ENCODE results near the gene SLC39A2. TPM values are rescaled to one million over a fixed set of nuclear protein-coding genes. Genes with fewer than 3 reads are reported as not detected.

SLC39A2 gene
- total and polyA plus RNA-seq, 9 of the 15 experiments (the other 6 are each of a cell fraction or from before 2014, with no cell fraction given), result 0.06 to 0.09 TPM; not detected in 7

DNA sequence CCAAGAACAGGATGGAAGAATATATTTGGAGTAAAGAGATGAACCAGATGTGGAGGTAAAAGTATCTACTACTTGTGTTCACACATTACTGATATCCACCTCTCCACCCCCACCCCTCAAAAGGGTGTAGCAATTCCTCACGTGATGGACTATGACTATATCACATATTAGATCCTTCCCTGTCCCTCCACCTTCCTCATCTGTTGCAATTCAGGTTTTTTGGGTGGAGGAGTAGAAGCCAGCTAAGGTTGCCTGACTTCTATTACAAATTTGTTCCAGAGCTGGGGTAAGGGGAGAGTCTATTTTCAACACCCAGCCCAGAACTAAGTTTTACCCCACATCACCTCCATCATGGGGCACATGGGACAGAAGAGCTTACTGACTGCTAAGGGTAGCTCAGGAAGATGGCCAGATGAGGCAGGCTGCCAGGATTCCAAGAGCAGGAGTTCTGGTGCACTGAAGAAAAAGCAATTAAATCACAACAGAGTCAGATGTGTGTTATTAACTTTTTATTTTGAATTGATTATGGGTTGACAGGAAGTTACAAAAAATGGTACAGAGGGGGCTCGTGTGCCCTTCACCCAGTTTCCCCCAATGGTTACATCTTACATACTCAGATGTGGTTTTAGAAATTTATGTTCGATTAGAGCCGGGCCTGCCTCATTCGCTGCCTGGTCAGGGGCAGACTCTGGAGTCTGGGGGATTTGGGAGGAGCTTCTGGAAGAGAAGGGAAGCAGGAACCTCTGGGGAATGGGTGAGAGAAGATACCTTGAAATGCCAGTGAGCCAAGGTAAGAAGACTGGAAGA is 33.4 kb downstream of the SLC39A2 start:
- no peaks in the 10 kb centered on the region for H3K9me3 ChIP-seq (replicated peaks; ENCODE audit: control insufficient read depth, insufficient read depth, low read depth, low read length)
- H4K20me1 ChIP-seq (replicated peaks; ENCODE audit: control insufficient read depth, insufficient read depth, low read length), result no peaks in the 10 kb centered on the region
- no peak overlapping the region for H2AFZ ChIP-seq (ENCODE audit: low read depth, low read length)
- no peaks in the 10 kb centered on the region for H3K36me3 ChIP-seq (ENCODE audit: control insufficient read depth, insufficient read depth, low read length)
- no peak overlapping the region for H3K4me2 ChIP-seq (ENCODE audit: insufficient read depth, low read length)
- no peak for DNase-seq (ENCODE audit: extremely low read depth in 1 of 4, low spot score in 3 of 4)
- no peaks in the 10 kb centered on the region for H3K27me3 ChIP-seq (ENCODE audit: control insufficient read depth in 2 of 2, insufficient read depth in 2 of 2, low read length in 2 of 2)
- no peak overlapping the region; a peak in 1 of 4 replicates for H3K9ac ChIP-seq (ENCODE audit: insufficient read depth in 1 of 2, low read depth in 2 of 2, low read length in 2 of 2)
- ChIA-PET POLR2A (interaction anchor here (0.6 to 1.3 kb wide), 2 partner anchors 13 to 1220 kb away, joined by 3 read pairs; no protein-coding TSS in a partner anchor), CTCF (ENCODE audit: low intra/inter-chr PET ratio) (no interaction called here)
- no peak for FAIRE-seq
- in situ Hi-C loops (cut with MboI) (no loop called here), intact Hi-C loops (cut with micrococcal nuclease) (no loop called here)
- no peak overlapping the region for H3K4me3 ChIP-seq
- H3K79me2 ChIP-seq (ENCODE audit: control insufficient read depth, insufficient read depth, low read length), result no peaks in the 10 kb centered on the region
- ATAC-seq, result no peak
- 28% methylated on average over 5 of the region's 5 CpGs for WGBS (ENCODE audit: insufficient coverage, low coverage, missing lambda C conversion rate)
- H3K4me1 ChIP-seq (replicated peaks in 1 of 2; ENCODE audit: control insufficient read depth in 2 of 2, insufficient read depth in 2 of 2, low read length in 2 of 2), result peaks cover 0 to 9% of the 10 kb centered on the region in 2 experiments; a peak in 3 of 5 replicates
- BruUV-seq (replicated peaks), result no TSS peak
- H3K9me1 ChIP-seq (ENCODE audit: control insufficient read depth, insufficient read depth, low read length), result no peaks in the 10 kb centered on the region
- TF ChIP-seq, protein P1, sequence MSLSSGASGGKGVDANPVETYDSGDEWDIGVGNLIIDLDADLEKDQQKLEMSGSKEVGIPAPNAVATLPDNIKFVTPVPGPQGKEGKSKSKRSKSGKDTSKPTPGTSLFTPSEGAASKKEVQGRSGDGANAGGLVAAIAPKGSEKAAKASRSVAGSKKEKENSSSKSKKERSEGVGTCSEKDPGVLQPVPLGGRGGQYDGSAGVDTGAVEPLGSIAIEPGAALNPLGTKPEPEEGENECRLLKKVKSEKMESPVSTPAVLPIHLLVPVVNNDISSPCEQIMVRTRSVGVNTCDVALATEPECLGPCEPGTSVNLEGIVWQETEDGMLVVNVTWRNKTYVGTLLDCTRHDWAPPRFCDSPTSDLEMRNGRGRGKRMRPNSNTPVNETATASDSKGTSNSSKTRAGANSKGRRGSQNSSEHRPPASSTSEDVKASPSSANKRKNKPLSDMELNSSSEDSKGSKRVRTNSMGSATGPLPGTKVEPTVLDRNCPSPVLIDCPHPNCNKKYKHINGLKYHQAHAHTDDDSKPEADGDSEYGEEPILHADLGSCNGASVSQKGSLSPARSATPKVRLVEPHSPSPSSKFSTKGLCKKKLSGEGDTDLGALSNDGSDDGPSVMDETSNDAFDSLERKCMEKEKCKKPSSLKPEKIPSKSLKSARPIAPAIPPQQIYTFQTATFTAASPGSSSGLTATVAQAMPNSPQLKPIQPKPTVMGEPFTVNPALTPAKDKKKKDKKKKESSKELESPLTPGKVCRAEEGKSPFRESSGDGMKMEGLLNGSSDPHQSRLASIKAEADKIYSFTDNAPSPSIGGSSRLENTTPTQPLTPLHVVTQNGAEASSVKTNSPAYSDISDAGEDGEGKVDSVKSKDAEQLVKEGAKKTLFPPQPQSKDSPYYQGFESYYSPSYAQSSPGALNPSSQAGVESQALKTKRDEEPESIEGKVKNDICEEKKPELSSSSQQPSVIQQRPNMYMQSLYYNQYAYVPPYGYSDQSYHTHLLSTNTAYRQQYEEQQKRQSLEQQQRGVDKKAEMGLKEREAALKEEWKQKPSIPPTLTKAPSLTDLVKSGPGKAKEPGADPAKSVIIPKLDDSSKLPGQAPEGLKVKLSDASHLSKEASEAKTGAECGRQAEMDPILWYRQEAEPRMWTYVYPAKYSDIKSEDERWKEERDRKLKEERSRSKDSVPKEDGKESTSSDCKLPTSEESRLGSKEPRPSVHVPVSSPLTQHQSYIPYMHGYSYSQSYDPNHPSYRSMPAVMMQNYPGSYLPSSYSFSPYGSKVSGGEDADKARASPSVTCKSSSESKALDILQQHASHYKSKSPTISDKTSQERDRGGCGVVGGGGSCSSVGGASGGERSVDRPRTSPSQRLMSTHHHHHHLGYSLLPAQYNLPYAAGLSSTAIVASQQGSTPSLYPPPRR (CRISPR knock-in tag; IDR thresholded peaks at IDR 0.05; ENCODE audit: borderline replicate concordance), result no peak
- TF ChIP-seq, protein P2, sequence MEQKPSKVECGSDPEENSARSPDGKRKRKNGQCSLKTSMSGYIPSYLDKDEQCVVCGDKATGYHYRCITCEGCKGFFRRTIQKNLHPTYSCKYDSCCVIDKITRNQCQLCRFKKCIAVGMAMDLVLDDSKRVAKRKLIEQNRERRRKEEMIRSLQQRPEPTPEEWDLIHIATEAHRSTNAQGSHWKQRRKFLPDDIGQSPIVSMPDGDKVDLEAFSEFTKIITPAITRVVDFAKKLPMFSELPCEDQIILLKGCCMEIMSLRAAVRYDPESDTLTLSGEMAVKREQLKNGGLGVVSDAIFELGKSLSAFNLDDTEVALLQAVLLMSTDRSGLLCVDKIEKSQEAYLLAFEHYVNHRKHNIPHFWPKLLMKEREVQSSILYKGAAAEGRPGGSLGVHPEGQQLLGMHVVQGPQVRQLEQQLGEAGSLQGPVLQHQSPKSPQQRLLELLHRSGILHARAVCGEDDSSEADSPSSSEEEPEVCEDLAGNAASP (IDR thresholded peaks at IDR 0.05), result no peak
- TF ChIP-seq, protein P3, sequence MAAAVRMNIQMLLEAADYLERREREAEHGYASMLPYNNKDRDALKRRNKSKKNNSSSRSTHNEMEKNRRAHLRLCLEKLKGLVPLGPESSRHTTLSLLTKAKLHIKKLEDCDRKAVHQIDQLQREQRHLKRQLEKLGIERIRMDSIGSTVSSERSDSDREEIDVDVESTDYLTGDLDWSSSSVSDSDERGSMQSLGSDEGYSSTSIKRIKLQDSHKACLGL (CRISPR knock-in tag; IDR thresholded peaks at IDR 0.05; ENCODE audit: borderline replicate concordance, poor library complexity, severe bottlenecking), result no peak
- TF ChIP-seq ZBTB1 (CRISPR knock-in tag; IDR thresholded peaks at IDR 0.05; ENCODE audit: borderline replicate concordance, low read depth) (no peak), NR3C1 (CRISPR knock-in tag; IDR thresholded peaks at IDR 0.05) (no peak), MYBL2 (IDR thresholded peaks at IDR 0.05; ENCODE audit: low read depth) (no peak), MYBL2 (CRISPR knock-in tag; IDR thresholded peaks at IDR 0.05; ENCODE audit: borderline replicate concordance) (no peak)
- H3K27ac ChIP-seq (ENCODE audit: extremely low read depth, low read depth, low read length), result no peak overlapping the region

Measured in K562 (cell line).